Stimulated activated CD8-positive, alpha-beta memory T cell treated with anti-CD3 and anti-CD28 coated beads, Interleukin-4, amount 100 ng/mL, for 24 hours (primary cell): Measurements from ENCODE around the gene TAT.
"Not testable (repeated sequence)": the region's sequence is repeated elsewhere in the genome, so short reads cannot be mapped to it uniquely, and the experiment has no call there.

Experiments
- DNase-seq: peaks from one replicate; pipeline ENCODE4 v3.0.0-alpha.2; 2020; ENCODE audit warnings: low read depth

Gene TAT

GRCh38 chr16:71584543-71585317, 7.8 kb upstream of the TAT start:
- DNase-seq: no peak

DNA sequence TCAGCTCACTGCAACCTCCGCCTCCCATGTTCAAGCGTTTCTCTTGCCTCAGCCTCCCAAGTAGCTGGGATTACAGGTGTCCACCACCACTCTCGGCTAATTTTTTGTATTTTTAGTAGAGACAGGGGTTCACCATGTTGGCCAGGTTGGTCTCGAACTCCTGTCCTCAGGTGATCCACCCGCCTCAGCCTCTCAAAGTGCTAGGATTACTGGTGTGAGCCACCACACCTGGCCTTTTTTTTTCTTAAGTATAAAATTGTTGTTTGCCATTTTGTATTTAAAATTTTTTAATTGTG, 5.6 kb upstream of the TAT start:
- not testable (repeated sequence) for DNase-seq

GRCh38 chr16:71574702-71575101, 2.2 kb downstream of the TAT start:
- no peak for DNase-seq

GRCh38 chr16:71573387-71574094, 3.4 kb downstream of the TAT start:
- no peak for DNase-seq

DNA sequence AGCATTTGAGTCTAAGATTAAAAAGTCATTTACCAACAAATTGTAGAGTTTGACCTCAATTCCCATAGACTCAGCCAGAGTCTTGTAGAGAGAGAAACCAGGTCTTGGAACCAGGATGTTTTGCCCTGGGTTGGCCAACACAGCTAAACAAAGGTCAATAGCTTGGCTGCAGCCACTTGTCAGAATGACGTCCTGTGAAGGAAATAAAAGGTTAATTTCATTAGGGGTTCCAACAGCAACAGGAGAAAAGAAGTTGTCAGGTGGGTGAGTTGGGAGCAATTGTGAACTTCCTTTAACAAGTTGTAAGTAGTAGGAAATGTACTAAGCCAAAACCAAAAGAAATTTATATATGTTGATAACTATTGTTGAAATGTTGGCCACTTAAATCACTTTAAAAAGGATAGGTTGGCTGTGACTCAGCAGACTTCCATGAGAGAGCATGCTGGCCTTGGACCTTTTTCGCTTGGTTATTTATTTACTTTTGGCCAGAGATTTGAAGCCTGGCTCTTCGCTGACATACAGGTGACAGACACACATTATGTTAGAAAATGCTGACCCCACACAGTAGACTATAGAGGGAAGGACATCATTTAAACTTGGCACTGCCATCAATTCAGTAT, 4.3 kb downstream of the TAT start:
- DNase-seq: no peak

DNA sequence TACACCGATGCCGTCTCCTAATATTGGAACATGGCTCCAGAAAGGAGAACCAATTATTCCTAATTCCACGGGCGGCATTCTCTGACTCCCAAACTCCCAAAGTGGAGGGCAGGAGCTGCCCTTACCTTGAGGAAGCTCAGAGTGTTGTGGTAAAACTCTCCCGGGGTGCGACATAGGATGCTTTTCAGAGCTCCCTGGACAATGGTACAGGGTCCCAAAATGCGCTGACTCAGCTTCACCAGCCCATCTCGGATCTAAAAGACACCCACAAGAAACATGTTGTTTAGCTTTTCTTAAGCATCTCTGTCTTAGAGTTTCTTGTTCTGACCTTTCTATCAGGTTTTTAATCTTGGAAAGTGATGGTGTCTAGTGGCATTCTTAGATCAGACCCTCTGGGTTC, 6.7 kb downstream of the TAT start:
- no peak for DNase-seq

DNA sequence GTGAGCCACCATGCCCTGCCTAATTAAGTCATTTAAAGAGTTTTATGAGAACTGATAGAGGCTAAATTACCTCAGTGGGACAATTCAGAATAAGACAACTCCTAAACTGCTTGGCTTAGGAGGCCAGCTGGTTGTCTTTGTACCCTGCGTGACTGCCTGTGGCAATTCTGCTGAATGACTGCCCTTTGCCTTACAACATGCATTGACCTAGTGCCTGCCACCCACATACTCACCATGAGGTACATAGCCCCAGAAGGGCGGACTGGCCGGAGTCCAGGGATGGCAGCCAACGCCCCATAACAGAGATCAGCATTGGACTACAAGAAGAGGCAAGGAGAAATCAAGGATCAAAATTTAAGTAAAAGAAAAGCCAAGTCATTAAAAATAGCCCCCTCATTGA, 7.3 kb downstream of the TAT start:
- no peak for DNase-seq

- no peak for DNase-seq
Measured at GRCh38 chr16:71568551-71568950, 8.3 kb downstream of the TAT start.

DNA sequence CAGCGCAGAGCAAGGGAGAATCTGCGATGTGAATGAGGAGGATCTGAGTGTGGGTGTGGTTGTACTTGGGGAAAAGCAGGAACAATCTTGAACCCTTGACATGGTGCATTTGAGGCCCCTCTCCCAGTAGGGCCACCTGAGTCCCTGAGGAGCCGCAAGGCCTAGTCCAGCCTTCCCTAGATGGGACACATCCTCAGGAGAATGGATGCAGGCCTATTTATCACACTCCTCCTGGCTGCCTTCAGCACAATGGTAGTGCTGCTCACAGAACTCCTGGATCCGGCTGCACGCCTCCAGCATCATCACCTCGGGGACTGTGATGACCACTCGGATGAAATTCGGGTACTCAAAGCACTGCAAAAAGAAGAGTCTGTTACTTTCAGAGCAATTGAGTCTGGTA, 9.0 kb downstream of the TAT start:
- no peak for DNase-seq

DNA sequence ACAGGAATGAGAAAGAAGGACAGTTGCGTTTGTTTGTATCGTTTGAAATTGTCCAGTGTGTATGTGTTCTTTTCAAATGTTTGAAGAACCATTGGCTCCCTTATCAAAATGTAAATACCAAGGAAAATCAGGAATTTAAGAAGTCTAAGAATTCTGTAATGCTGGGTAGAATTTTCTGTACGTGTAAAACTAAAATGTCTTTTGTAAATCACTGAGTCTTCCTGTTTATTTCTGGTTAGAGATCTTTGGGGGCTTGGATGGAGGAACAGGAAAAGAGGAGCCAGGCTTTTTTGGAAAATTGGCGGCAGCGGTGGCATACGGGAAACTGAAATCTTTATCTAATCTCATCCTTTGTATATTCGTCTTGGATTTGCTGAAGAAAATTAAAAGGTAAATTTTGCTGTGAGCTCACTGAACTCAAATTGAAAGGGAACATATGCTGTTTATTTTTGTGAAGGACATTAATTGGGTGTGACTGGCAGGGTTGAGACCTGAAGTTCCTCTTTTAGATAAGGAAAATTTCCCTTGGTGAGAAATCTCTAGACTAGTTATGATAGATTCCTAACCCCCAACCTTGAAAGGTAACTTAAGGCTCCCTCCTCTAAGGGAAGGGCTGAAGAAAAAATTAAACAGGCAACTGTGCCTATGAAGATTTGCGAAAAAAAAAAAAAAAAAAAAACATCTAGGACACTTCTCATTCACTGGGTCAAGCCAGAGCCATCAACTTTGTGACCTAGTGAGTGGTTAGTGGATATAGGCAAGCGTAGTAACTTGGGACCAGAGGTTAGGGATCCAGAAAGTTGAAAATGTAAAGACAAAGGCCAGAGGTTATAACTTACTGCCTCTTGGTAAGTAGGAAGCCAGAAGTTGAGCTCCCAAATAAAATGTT, 10.8 kb downstream of the TAT start:
- DNase-seq: no peak

DNA sequence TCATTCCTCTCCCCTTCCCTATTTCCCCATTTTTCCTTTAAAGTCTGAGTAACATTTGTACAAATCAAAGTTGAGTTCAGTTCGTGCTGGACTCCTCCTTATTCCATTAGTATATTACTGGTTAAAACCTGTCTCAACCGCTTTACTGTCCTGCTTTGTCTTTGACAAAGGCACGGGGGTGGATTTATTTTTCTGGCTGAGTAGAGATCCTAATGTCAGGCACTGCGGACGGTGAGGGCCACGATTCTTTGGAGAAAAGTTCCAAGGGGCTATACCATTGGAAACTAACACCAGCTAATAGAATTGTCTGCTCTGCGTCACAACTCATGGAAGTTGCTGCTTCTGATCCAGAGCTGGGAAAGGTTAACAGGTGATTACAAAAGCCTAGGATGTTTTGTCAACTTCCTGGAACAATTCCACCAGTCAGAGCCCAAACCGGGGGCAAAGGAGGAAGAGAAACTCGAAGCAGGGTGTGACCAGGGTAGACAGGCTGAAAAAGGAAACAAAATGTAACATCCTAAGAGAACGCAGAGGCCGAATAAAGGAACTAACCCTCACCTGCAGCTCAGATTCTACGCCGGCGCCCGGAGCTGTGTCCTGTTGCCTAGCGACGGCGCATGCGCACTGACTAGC, 12.4 kb downstream of the TAT start:
- no peak for DNase-seq

DNA sequence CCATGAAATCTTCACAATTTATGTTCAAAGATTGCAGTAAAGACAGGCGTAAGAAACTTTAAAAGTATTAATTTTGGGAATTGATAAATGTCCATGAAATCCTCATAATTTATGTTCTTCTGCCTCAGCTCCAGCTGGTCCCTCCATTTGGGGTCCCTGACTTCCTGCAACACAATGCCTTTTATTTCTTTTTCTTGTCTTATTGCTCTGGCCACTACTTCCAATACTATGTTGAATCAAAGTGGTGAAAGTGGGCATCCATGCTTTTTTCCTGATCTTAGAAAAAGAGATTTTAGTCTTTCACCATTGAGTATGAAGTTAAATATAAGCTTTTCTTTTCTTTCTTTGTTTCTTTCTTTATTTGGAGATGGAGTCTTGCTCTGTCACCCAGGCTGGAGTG, 14.3 kb downstream of the TAT start:
- no peak for DNase-seq

GRCh38 chr16:71561886-71562285, 15.0 kb downstream of the TAT start:
- DNase-seq: not testable (repeated sequence)

DNA sequence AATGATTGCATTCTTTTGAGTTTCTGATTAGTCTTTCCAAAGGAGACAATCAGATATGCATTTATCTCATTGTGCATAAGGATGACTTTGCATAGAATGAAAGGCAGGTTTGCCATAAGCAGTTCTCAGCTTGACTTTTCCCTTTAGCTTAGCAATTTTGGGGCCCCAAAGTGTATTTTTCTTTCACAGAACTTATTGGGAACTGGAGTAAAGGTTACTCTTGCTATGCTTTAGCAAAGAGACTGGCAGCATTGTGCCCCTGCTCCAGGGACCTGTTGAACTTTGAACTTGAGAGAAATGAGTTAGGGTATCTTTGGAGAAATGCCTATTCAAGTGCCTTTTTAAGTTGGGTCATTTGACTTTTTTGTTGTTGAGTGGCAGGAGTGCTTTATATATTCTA, 17.0 kb downstream of the TAT start:
- DNase-seq: no peak

- DNase-seq: no peak
Measured at GRCh38 chr16:71557954-71558582, 18.8 kb downstream of the TAT start.

DNA sequence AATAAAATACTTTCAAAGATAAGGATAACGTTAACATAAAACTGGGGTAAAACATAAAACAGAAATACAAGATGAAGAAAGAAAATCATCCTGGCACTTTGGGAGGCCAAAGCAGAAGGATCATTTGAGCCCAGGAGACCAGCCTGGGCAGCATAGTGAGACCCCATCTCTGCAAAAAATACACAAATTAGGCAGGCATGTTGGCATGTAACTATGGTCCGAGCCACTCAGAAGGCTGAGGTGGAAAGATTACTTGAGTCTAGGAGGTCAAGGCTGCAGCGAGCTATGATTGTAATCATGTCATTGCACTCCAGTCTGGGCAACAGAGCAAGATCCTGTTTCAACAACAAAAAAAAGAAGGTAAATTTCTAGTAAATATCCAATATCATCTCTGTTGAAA, 19.6 kb downstream of the TAT start:
- DNase-seq: no peak

DNA sequence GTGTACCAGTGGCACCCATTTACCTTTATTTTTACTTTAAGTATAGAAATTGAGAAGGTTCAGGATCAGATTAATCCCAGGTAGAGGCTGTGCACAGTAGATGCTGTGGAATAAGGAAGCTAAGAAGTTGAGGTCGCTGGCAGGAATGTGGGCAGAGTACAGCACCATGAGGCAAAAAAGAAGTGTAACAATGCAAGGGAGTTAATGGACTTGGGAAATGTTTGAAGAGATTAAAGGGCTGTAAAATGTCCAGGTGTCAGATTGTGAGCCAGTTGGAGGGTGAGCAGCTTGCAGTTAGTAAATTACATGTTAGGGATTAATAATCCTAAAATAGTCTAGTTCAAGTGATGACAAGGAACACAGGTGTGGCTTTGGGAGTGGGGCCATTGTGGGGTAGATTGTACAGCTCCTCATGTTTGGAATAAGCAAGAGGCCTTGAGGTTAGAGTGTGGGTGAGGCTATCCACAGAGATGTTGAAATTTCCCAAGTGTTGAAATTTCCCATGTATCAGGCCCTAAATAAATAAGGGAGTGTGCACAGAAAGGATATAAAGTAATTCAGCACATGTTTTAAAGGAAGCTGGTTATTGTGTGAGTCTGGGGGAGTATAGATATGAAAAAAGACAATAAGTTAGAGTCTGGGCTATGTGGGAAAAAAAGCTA, 21.5 kb downstream of the TAT start:
- DNase-seq: no peak

DNA sequence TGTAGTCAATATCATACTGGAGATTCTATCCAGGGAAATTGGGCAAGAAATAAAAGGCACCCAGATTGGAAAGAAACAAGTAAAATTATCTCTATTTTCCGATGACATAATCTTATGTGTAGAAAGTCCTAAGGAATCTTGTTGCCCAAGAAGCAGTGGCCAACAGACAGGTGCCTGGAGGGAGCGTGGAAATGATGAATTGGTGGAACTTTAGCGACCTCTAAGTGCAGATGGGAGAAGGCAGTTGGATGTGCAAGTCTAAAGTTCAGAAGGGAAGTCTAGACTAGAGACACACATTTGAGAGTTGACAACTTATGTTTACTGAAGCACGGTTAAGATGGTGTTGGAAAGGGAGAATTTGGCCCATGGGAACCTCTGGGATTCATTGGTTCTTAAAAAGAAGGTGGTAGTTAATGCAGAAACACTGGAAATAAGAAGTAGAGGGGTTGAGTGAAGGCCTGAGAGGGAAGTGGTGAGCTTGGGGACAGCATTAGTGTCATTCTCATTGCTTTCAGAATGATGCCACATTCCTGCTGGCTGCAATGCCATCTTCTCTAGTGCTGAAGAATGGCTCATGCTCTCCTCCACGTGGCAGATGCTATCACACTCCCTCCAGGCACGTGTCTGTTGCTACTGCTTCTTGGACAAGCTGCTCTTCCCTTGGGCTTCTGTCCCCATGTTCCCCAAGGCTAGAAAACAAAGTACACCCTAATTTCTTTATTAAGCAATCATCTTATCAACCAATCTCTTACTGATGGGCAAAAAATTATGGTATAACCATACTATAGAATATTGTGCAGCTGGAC, 24.0 kb downstream of the TAT start:
- no peak for DNase-seq

DNA sequence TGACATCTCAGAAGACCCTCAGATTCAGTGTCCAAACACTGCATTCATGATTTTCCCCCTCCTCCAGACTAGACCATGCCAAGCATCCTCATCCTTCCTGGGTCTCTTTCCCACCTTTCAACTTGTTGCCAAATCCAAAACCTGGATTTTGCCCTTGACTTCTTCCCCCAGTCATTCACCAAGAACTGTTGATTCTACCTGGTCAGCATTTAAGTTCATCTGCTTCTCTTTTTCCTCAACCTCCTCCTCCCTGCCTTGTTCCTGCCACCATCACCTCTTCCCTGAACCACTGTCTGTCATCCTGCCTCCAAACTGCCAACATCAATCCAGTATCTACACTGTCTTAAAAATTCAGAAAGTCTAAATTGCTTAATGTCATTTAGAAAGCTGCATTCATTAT, 29.7 kb downstream of the TAT start:
- DNase-seq: no peak

- DNase-seq: peak; percentile 37
Measured at GRCh38 chr16:71542377-71542776, 34.5 kb downstream of the TAT start.
